K562 (cell line): Measurements from ENCODE around the gene CENPA. TPM values are rescaled to one million over a fixed set of nuclear protein-coding genes. Genes with fewer than 3 reads are reported as not detected.

Experiments
- CTCFL ChIP-seq: IDR thresholded peaks from 2 replicates; pipeline ENCODE4 v1.6.1; 2011; ENCODE audit warnings: borderline replicate concordance, low read depth, mild to moderate bottlenecking, moderate library complexity, low read length; ENCODE audit not compliant: insufficient read depth, poor library complexity, severe bottlenecking
- JUN ChIP-seq, 2 experiments: sonication (generic) in 1 of 2; formaldehyde crosslinking in 1 of 2; IDR thresholded peaks; 2 replicates each; pipeline versions ENCODE4 v1.6.1 to v1.8.0; 2012 to 2022; ENCODE audit warnings: borderline replicate concordance in 2 of 2, mild to moderate bottlenecking in 2 of 2, improper control_type of control experiment in 1 of 2, low read depth in 1 of 2, low read length in 1 of 2, missing genetic modification reagents in 1 of 2
- MAZ ChIP-seq, 2 experiments: fragments of 450-650 bp in 1 of 2; sonication (generic) in 1 of 2; formaldehyde crosslinking; IDR thresholded peaks in 1 of 2; conservative IDR thresholded peaks in 1 of 2; 2 replicates each; pipeline versions ENCODE4 v1.4.0 to v1.5.0; 2020; ENCODE audit warnings: mild to moderate bottlenecking in 1 of 2, missing genetic modification reagents in 1 of 2
- RAD21 ChIP-seq, 2 experiments: fragments of 250-450 bp in 1 of 2; fragments of 450-650 bp in 1 of 2; sonication (Bioruptor Pico) in 1 of 2; formaldehyde crosslinking in 1 of 2; IDR thresholded peaks in 1 of 2; conservative IDR thresholded peaks in 1 of 2; 2 replicates each; pipeline versions ENCODE4 v1.4.0 to v1.8.0; 2020 to 2022; ENCODE audit warnings: mild to moderate bottlenecking in 2 of 2, moderate library complexity in 1 of 2
- YY1 ChIP-seq, 3 experiments: IDR thresholded peaks; 2 replicates each; pipeline ENCODE4 v1.6.1; 2011; ENCODE audit warnings: low read length in 2 of 3, mild to moderate bottlenecking in 2 of 3, moderate library complexity in 2 of 3, borderline replicate concordance in 1 of 3, control low read depth in 1 of 3, low read depth in 1 of 3; ENCODE audit not compliant: insufficient read depth in 3 of 3, insufficient replicate concordance in 2 of 3, control insufficient read depth in 1 of 3, insufficient read length in 1 of 3; ENCODE audit errors: extremely low read depth in 1 of 3
- polyA plus RNA-seq, 8 experiments: library from polyadenylated mRNA; depleted of rRNA in 4 of 8; stranded (reverse) in 5 of 8; unstranded in 3 of 8; fragments of >200 nt; fragmentation: Nextera tagmentation in 2 of 8; fragmentation: Illumina TruSeq in 1 of 8; extraction: Ambion mirVana in 2 of 8; extraction: Trizol in 1 of 8; gene quantifications; 2 replicates each; pipeline versions ENCODE4 v1.2.1 to v1.2.3, GENCODE V29; 2011 to 2014; ENCODE audit warnings: inconsistent platforms in 1 of 8, missing spikeins in 1 of 8
- total RNA-seq, 7 experiments: library from RNA; depleted of rRNA in 6 of 7; stranded (reverse); fragments of >200 nt in 6 of 7; fragmentation: Illumina TruSeq in 2 of 7; extraction: Trizol in 2 of 7; gene quantifications; 2 replicates each; pipeline versions ENCODE4 v1.2.1 to v1.2.3, GENCODE V29; 2011 to 2021; ENCODE audit warnings: low replicate concordance in 1 of 7
- TF ChIP-seq, protein P1 (sequence below), 2 experiments: fragments of 450-650 bp; formaldehyde crosslinking in 1 of 2; IDR thresholded peaks; 2 replicates each; pipeline versions ENCODE4 v1.4.0 to v1.6.1; 2014 to 2020; ENCODE audit warnings: mild to moderate bottlenecking in 2 of 2, borderline replicate concordance in 1 of 2, low read depth in 1 of 2

The CENPA gene
- total and polyA plus RNA-seq, 9 of the 15 experiments (the other 6 are each of a cell fraction or from before 2014, with no cell fraction given): 11.3 to 61.7 (median 44.7) TPM

DNA sequence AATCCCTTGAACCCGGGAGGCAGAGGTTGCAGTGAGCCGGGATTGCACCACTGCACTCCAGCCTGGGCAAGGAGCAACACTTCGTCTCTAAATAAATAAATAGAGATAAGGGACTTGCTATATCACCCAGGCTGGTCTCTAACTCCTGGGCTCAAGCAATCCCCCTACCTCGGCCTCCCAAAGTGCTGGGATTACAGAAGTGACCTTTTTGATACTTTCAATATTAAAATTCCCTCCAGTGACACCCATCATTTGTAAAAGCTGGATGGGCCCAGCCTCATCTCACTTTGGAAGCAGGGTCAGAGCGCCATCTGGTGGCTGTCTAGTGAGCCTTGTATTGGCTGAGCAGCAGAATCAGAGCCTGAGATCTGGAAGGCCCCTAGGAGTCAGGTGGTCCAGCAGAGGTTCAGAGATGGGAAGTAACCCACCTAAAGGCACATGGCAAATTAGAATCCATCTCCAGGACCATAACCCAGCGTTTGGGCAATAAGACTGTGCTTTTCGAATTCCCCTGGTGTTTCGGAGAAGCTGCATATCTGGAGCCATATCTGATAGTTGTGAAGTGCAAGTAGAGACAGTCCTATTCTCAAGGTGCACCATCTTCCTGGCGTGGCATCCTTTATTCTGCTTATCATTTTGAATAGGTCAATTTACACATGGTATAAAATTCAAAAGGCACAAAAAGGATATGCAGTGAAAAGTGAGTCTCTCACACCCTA lies 40.1 kb upstream of the CENPA start (continued):
- TF ChIP-seq CTCFL: peak; percentile 14
- TF ChIP-seq, protein P1, sequence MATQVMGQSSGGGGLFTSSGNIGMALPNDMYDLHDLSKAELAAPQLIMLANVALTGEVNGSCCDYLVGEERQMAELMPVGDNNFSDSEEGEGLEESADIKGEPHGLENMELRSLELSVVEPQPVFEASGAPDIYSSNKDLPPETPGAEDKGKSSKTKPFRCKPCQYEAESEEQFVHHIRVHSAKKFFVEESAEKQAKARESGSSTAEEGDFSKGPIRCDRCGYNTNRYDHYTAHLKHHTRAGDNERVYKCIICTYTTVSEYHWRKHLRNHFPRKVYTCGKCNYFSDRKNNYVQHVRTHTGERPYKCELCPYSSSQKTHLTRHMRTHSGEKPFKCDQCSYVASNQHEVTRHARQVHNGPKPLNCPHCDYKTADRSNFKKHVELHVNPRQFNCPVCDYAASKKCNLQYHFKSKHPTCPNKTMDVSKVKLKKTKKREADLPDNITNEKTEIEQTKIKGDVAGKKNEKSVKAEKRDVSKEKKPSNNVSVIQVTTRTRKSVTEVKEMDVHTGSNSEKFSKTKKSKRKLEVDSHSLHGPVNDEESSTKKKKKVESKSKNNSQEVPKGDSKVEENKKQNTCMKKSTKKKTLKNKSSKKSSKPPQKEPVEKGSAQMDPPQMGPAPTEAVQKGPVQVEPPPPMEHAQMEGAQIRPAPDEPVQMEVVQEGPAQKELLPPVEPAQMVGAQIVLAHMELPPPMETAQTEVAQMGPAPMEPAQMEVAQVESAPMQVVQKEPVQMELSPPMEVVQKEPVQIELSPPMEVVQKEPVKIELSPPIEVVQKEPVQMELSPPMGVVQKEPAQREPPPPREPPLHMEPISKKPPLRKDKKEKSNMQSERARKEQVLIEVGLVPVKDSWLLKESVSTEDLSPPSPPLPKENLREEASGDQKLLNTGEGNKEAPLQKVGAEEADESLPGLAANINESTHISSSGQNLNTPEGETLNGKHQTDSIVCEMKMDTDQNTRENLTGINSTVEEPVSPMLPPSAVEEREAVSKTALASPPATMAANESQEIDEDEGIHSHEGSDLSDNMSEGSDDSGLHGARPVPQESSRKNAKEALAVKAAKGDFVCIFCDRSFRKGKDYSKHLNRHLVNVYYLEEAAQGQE (IDR thresholded peaks at IDR 0.05; ENCODE audit: borderline replicate concordance): peak; percentile 88
- TF ChIP-seq, protein P1 (CRISPR knock-in tag; IDR thresholded peaks at IDR 0.05; ENCODE audit: low read depth): no peak
- TF ChIP-seq YY1 (IDR thresholded peaks at IDR 0.05; ENCODE audit: borderline replicate concordance in 1 of 3, control insufficient read depth in 1 of 3, extremely low read depth in 1 of 3, insufficient read depth in 3 of 3, insufficient read length in 1 of 3, insufficient replicate concordance in 2 of 3, low read depth in 1 of 3, low read length in 2 of 3): peak in 1 of 3 experiments; percentile 22
- peak; percentile 97 for TF ChIP-seq RAD21 (CRISPR knock-in tag; conservative IDR thresholded peaks at IDR 0.05 in 1 of 2, IDR thresholded peaks at IDR 0.05 in 1 of 2)
- TF ChIP-seq MAZ (CRISPR knock-in tag; conservative IDR thresholded peaks at IDR 0.05 in 1 of 2, IDR thresholded peaks at IDR 0.05 in 1 of 2): 0 out of 4 replicates have a peak, but pooled peaks of 1 of the 2 experiments have one; percentile 29
- peak; percentile 33; the same call in 1 of the 2 replicates for TF ChIP-seq JUN (IDR thresholded peaks at IDR 0.05; ENCODE audit: borderline replicate concordance, low read depth, low read length)
- TF ChIP-seq JUN (CRISPR knock-in tag; IDR thresholded peaks at IDR 0.05; ENCODE audit: borderline replicate concordance): no peak
- TF ChIP-seq, all 486 proteins: peak for 26
